Type B pancreatic cell (in vitro differentiated cells): ENCODE data around the gene MRPS26. TPM values are rescaled to one million over a fixed set of nuclear protein-coding genes. Genes with fewer than 3 reads are reported as not detected.
A peak's percentile ranks its signal among the peaks of the same experiment; 100 is the strongest.
"Not testable (repeated sequence)": the region's sequence is repeated elsewhere in the genome, so short reads cannot be mapped to it uniquely, and the experiment has no call there.

Experiments used
- DNase-seq: peaks from one replicate; pipeline ENCODE4 v3.0.0; 2021; ENCODE audit warnings: mixed read lengths; ENCODE audit not compliant: unreplicated experiment; ENCODE audit errors: extremely low spot score
- H3K27ac Mint-ChIP-seq: 2 replicates; pipeline ENCODE4 v1.8.0; 2021; ENCODE audit warnings: mild to moderate bottlenecking, mixed read lengths
- H3K27me3 Mint-ChIP-seq: 2 replicates; pipeline ENCODE4 v1.8.0; 2021; ENCODE audit warnings: mixed read lengths
- H3K36me3 Mint-ChIP-seq: 2 replicates; pipeline ENCODE4 v1.8.0; 2021; ENCODE audit warnings: mixed read lengths
- H3K4me1 Mint-ChIP-seq: one replicate; pipeline ENCODE4 v1.8.0; 2021; ENCODE audit warnings: mixed read lengths; ENCODE audit not compliant: unreplicated experiment
- H3K4me3 Mint-ChIP-seq: 2 replicates; pipeline ENCODE4 v1.8.0; 2021; ENCODE audit warnings: mild to moderate bottlenecking, mixed read lengths
- H3K9me3 Mint-ChIP-seq: 2 replicates; pipeline ENCODE4 v1.8.0; 2021; ENCODE audit warnings: mixed read lengths
- total RNA-seq: library from RNA; stranded (reverse); gene quantifications from 2 replicates; pipeline ENCODE4 v1.2.1, GENCODE V29; 2021; ENCODE audit warnings: low replicate concordance
- TF ChIP-seq, protein P1 (sequence below): fragments of 200-600 bp; sonication (generic); conservative IDR thresholded peaks from 2 replicates; pipeline ENCODE4 v1.5.0; 2021; ENCODE audit warnings: antibody characterized with exemption, mild to moderate bottlenecking

MRPS26 gene
- total RNA-seq, 1 donor from 2014 or later = 67.3 TPM

DNA sequence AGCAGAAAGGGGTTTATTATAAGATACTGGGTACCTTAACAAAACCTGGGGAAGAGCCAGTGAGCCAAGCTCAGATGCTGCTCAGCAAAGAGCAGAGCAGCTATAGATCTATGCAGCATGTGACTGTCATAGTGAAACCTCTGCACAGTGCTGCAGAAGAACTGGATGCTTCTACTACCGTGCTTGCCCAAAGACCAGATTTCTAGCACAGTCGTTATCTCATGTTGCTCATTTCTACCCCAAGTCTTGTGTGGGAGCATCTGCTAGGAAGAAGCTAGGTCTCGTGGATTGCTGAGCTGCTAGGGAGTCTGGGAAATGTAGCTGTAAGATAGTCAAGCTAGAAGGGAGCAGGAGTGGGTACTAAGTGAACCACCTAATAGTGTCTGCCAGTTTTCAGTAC is 34.1 kb upstream of the MRPS26 start:
- TF ChIP-seq, protein P1, sequence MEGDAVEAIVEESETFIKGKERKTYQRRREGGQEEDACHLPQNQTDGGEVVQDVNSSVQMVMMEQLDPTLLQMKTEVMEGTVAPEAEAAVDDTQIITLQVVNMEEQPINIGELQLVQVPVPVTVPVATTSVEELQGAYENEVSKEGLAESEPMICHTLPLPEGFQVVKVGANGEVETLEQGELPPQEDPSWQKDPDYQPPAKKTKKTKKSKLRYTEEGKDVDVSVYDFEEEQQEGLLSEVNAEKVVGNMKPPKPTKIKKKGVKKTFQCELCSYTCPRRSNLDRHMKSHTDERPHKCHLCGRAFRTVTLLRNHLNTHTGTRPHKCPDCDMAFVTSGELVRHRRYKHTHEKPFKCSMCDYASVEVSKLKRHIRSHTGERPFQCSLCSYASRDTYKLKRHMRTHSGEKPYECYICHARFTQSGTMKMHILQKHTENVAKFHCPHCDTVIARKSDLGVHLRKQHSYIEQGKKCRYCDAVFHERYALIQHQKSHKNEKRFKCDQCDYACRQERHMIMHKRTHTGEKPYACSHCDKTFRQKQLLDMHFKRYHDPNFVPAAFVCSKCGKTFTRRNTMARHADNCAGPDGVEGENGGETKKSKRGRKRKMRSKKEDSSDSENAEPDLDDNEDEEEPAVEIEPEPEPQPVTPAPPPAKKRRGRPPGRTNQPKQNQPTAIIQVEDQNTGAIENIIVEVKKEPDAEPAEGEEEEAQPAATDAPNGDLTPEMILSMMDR = no peak
- no peak overlapping the region for H3K4me3 Mint-ChIP-seq
- H3K4me1 Mint-ChIP-seq = no peaks in the 10 kb centered on the region
- no peak overlapping the region for H3K27ac Mint-ChIP-seq
- no peaks in the 10 kb centered on the region for H3K9me3 Mint-ChIP-seq
- H3K27me3 Mint-ChIP-seq = no peaks in the 10 kb centered on the region
- peaks cover 39% of the 10 kb centered on the region for H3K36me3 Mint-ChIP-seq
- no peak for DNase-seq

DNA sequence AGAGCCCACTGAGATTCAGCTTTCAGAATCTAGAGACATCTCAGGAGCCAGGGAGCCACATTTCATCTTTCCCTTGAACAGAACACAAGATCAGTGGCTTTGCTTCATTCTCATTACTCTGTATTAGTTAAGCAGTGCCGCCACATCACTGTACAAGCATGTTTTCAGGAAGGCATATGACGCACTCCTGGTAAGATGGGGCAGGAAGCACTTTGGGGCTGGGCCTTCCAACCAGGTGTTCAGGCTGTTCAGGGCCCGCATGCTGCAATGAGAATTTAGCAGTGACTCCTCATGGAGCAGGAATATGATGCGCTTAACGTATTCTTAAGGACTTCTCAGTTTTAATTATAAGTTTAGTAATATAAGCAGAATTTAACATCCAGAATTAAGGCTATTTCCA is 32.1 kb upstream of the MRPS26 start:
- DNase-seq = no peak
- TF ChIP-seq, protein P1 = no peak
- H3K27me3 Mint-ChIP-seq = no peaks in the 10 kb centered on the region
- H3K4me3 Mint-ChIP-seq = no peak overlapping the region
- H3K27ac Mint-ChIP-seq = no peak overlapping the region
- H3K9me3 Mint-ChIP-seq = no peaks in the 10 kb centered on the region
- no peaks in the 10 kb centered on the region for H3K4me1 Mint-ChIP-seq
- H3K36me3 Mint-ChIP-seq = peaks cover 39% of the 10 kb centered on the region

DNA sequence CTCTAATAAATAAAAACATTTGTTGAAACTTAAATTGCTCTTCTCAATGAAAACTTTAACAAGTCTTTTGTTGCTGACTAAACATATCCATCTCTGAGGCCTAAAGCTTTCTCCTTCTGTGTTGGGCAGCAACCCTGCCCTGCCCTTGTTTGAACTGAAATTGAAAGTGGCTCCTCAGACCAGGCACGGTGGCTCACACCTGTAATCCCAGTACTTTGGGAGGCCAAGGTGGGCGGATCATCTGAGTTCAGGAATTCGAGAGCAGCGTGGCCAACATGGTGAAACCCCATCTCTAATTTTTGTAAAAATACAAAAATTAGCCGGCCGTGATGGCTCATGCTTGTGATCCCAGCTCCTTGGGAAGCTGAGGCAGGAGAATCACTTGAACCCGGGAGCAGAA is 31.7 kb upstream of the MRPS26 start:
- Mint-ChIP-seq H3K9me3 (no peaks in the 10 kb centered on the region), H3K4me1 (no peaks in the 10 kb centered on the region), H3K27ac (no peak overlapping the region), H3K4me3 (no peak overlapping the region), H3K36me3 (peaks cover 35% of the 10 kb centered on the region), H3K27me3 (no peaks in the 10 kb centered on the region)
- no peak for DNase-seq
- TF ChIP-seq, protein P1 = no peak

DNA sequence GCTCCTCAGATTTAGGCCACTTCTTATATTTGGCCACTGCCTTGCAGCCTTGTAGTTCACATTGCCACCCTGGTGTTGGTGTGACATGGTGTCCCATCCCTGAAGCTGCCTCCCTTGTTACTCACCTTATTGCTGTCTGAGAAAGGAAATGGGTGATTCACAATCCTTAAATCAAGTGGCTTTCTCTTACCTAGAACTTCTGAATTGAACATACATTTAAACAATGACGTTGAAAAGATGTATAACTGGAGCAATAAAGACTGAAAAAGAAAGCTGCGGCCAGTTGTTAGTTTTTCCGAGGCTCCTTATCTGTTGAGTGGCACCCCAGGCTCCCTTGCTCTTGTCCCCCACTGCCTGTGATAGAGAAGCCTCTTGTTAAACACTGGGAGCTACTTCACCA is 31.2 kb upstream of the MRPS26 start:
- Mint-ChIP-seq H3K27me3 (no peaks in the 10 kb centered on the region), H3K4me3 (no peak overlapping the region), H3K36me3 (peaks cover 30% of the 10 kb centered on the region), H3K27ac (no peak overlapping the region), H3K9me3 (no peaks in the 10 kb centered on the region), H3K4me1 (no peaks in the 10 kb centered on the region)
- TF ChIP-seq, protein P1 = no peak
- DNase-seq = no peak

DNA sequence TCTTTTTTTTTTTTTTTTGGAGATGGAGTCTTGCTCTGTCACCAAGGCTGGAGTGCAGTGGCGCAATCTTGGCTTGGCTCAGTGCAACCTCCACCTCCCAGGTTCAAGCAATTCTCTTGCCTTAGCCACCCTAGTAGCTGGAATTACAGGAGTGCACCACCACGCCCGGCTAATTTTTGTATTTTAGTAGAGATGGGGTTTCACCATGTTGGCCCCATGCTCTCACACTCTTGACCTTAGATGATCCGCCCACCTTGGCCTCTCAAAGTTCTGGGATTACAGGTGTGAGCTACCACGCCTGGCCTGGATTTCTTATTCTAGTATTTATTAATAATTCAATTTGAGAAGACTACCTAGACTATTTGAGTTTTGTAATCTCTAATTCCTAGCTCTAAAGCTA is 30.6 kb upstream of the MRPS26 start:
- not testable (repeated sequence) for H3K4me3 Mint-ChIP-seq, H3K27ac Mint-ChIP-seq, H3K27me3 Mint-ChIP-seq, H3K4me1 Mint-ChIP-seq, DNase-seq, H3K9me3 Mint-ChIP-seq
- H3K36me3 Mint-ChIP-seq = peaks cover 29% of the 10 kb centered on the region

DNA sequence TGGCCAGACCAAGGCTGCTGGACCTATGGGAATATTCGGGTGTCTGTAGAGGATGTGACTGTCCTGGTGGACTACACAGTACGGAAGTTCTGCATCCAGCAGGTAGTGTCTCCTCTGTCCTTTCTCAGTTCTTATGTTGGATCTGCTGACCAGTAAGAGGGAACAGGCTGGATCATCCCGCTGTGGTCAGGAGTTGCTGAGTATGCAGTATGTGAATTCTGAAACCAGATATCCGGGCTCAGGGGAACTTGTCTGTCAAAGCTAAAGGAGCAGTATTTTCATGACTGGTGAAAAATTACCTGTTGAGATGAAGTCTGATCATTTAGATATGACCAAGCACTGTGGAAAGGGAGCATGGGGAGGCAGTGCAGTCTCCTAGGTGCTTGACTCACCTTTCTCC is 24.5 kb upstream of the MRPS26 start:
- H3K36me3 Mint-ChIP-seq = peaks cover 45% of the 10 kb centered on the region
- no peaks in the 10 kb centered on the region for H3K9me3 Mint-ChIP-seq
- TF ChIP-seq, protein P1 = no peak
- peak overlapping the region; percentile 11 for H3K27ac Mint-ChIP-seq
- H3K27me3 Mint-ChIP-seq = no peaks in the 10 kb centered on the region
- peaks cover 8% of the 10 kb centered on the region for H3K4me1 Mint-ChIP-seq
- no peak for DNase-seq
- no peak overlapping the region for H3K4me3 Mint-ChIP-seq
